ENCODE measurements around the gene CHST5. TPM values are rescaled to one million over a fixed set of nuclear protein-coding genes. Genes with fewer than 3 reads are reported as not detected.
A peak's percentile ranks its signal among the peaks of the same experiment; 100 is the strongest.

CHST5 gene
- total and polyA plus RNA-seq, 12 donors: 0.06 to 0.68 (median 0.32) TPM; not detected in 3

- WGBS, 4 donors: 62 to 72% (median 68%) methylated on average over 3 of the region's 3 CpGs
- no peaks in the 10 kb centered on the region for H3K9me3 ChIP-seq (replicated peaks in 1 of 3)
- no peak overlapping the region for H3K4me3 ChIP-seq
- H3K27ac ChIP-seq: no peak overlapping the region
- no peaks in the 10 kb centered on the region for H3K27me3 ChIP-seq
- intact Hi-C loops (cut with DNase I): no loop called here
- H3K36me3 ChIP-seq (replicated peaks in 1 of 2): peaks cover 0 to 90% of the 10 kb centered on the region in 2 donors
- H3K4me1 ChIP-seq (replicated peaks in 1 of 2): peaks cover 10 to 45% of the 10 kb centered on the region in 2 donors
- no peak for TF ChIP-seq POLR2A (IDR thresholded peaks at IDR 0.05)
- TF ChIP-seq, protein P1, sequence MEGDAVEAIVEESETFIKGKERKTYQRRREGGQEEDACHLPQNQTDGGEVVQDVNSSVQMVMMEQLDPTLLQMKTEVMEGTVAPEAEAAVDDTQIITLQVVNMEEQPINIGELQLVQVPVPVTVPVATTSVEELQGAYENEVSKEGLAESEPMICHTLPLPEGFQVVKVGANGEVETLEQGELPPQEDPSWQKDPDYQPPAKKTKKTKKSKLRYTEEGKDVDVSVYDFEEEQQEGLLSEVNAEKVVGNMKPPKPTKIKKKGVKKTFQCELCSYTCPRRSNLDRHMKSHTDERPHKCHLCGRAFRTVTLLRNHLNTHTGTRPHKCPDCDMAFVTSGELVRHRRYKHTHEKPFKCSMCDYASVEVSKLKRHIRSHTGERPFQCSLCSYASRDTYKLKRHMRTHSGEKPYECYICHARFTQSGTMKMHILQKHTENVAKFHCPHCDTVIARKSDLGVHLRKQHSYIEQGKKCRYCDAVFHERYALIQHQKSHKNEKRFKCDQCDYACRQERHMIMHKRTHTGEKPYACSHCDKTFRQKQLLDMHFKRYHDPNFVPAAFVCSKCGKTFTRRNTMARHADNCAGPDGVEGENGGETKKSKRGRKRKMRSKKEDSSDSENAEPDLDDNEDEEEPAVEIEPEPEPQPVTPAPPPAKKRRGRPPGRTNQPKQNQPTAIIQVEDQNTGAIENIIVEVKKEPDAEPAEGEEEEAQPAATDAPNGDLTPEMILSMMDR (IDR thresholded peaks at IDR 0.05): no peak
- peak in 1 of 7 donors; percentile 27 for DNase-seq
Observed at GRCh38 chr16:75572864-75573542, 37.1 kb upstream of the CHST5 start.

GRCh38 chr16:75570396-75571065 is 34.6 kb upstream of the CHST5 start:
- Histone ChIP-seq H3K4me3 (no peak overlapping the region), H3K36me3 (replicated peaks in 1 of 2) (peaks cover 0 to 69% of the 10 kb centered on the region in 2 donors), H3K27me3 (no peaks in the 10 kb centered on the region), H3K27ac (peak overlapping the region in 2 of 5 donors; percentile 18 to 61), H3K9me3 (replicated peaks in 1 of 3) (no peaks in the 10 kb centered on the region), H3K4me1 (replicated peaks in 1 of 2) (peaks cover 26 to 56% of the 10 kb centered on the region in 2 donors)
- TF ChIP-seq, protein P1 (IDR thresholded peaks at IDR 0.05): no peak
- no peak for TF ChIP-seq POLR2A (IDR thresholded peaks at IDR 0.05)
- 56 to 67% (median 59%) methylated on average over 5 of the region's 5 CpGs for WGBS, 4 donors
- intact Hi-C loops (cut with DNase I): no loop called here
- no peak for DNase-seq

DNA sequence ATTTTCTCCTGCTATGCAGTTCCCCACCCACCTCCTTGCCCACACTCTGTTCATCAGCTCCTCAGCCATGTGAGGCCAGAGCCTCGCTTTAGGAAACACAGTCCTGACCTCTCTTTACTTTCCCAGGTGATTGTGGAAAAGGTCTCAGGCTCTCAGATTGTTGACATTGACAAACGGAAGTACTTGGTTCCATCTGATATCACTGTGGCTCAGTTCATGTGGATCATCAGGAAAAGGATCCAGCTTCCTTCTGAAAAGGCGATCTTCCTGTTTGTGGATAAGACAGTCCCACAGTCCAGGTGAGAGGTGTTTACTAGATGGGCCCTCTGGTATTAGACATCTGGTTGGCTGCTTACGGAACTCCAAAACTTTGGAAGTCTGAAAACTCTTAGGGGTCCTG is 32.0 kb upstream of the CHST5 start:
- H3K9me3 ChIP-seq (replicated peaks in 1 of 3): no peaks in the 10 kb centered on the region
- DNase-seq: no peak
- peaks cover 27 to 56% of the 10 kb centered on the region in 2 donors for H3K4me1 ChIP-seq (replicated peaks in 1 of 2)
- 80 to 85% (median 82%) methylated on average over 4 of the region's 4 CpGs for WGBS, 4 donors
- H3K27me3 ChIP-seq: no peaks in the 10 kb centered on the region
- TF ChIP-seq, protein P1 (IDR thresholded peaks at IDR 0.05): no peak
- TF ChIP-seq POLR2A (IDR thresholded peaks at IDR 0.05): no peak
- intact Hi-C loops (cut with DNase I): no loop called here
- no peak overlapping the region for H3K27ac ChIP-seq
- peaks cover 0 to 47% of the 10 kb centered on the region in 2 donors for H3K36me3 ChIP-seq (replicated peaks in 1 of 2)
- peak overlapping the region in 1 of 4 donors; percentile 91 for H3K4me3 ChIP-seq

- TF ChIP-seq, protein P1 (IDR thresholded peaks at IDR 0.05): no peak
- TF ChIP-seq POLR2A (IDR thresholded peaks at IDR 0.05): no peak
- Histone ChIP-seq H3K36me3 (replicated peaks in 1 of 2) (peaks cover 0 to 36% of the 10 kb centered on the region in 2 donors), H3K27ac (peak overlapping the region in 4 of 5 donors; percentile 48 to 80 (median 76)), H3K4me1 (replicated peaks in 1 of 2) (peaks cover 27 to 49% of the 10 kb centered on the region in 2 donors), H3K27me3 (no peaks in the 10 kb centered on the region), H3K9me3 (replicated peaks in 1 of 3) (no peaks in the 10 kb centered on the region), H3K4me3 (peak overlapping the region; percentile 63 to 100 (median 84))
- WGBS, 4 donors: 1 to 3% (median 1%) methylated on average over 19 to 32 of the region's 32 CpGs
- intact Hi-C loops (cut with DNase I): no loop called here
- peak; percentile 23 to 58 (median 33) for DNase-seq
Observed at GRCh38 chr16:75566758-75567255, 30.9 kb upstream of the CHST5 start.

Measured in adrenal gland (tissue), 12 donors.